GM18907 (cell line): ENCODE measurements around the gene CCL25.
"Not testable (repeated sequence)": the region's sequence is repeated elsewhere in the genome, so short reads cannot be mapped to it uniquely, and the experiment has no call there.

Experiments
- ATAC-seq: cut with Tn5 transposase; IDR thresholded peaks from one replicate; pipeline ENCODE4 v1.9.1; 2021; ENCODE audit warnings: mild to moderate bottlenecking, moderate library complexity; ENCODE audit not compliant: unreplicated experiment

CCL25 gene, protein sequence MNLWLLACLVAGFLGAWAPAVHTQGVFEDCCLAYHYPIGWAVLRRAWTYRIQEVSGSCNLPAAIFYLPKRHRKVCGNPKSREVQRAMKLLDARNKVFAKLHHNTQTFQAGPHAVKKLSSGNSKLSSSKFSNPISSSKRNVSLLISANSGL

DNA sequence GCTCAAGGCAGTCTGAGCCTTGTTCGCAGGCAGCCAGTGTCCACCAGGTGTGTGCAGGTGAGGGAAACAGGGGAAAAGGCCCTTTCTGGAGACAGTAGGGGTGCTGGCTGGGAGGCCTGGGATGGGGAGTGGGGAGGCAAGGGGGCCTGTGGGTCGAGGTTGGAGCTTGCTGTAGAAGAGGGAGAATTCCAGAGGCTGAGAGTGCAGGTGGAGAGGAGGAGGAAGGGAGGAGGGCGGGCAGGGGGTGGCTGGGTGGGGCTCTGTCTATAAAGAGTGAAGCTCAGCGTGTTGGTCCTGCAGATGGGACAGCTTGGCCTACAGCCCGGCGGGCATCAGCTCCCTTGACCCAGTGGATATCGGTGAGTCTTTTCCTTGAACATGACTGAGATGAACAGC is at the start of gene CCL25:
TSS of gene CCL25 (plus strand) at position 297 of the 396 bp plus-strand sequence. CDS start 290 bp downstream, outside the sequence.
- no peak for ATAC-seq

DNA sequence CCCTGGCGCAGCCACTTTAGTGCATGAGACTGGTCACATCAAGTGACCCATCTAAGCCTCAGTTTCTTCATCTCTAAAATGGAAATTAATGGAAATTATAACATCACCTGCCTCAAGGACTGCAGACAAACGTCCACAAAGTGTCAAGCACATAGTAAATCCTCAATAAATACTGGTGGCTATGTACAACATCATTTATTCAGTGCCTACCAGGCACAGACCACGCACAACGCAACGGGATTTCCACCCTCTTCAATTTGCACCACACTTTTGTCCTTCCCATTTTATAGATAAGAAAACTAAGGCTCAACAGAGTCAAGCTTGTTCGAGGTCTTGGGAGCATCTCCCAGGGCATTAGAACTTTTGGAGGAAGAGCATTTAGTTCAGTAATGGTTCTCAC is 48.6 kb upstream of the CCL25 start:
- no peak for ATAC-seq

DNA sequence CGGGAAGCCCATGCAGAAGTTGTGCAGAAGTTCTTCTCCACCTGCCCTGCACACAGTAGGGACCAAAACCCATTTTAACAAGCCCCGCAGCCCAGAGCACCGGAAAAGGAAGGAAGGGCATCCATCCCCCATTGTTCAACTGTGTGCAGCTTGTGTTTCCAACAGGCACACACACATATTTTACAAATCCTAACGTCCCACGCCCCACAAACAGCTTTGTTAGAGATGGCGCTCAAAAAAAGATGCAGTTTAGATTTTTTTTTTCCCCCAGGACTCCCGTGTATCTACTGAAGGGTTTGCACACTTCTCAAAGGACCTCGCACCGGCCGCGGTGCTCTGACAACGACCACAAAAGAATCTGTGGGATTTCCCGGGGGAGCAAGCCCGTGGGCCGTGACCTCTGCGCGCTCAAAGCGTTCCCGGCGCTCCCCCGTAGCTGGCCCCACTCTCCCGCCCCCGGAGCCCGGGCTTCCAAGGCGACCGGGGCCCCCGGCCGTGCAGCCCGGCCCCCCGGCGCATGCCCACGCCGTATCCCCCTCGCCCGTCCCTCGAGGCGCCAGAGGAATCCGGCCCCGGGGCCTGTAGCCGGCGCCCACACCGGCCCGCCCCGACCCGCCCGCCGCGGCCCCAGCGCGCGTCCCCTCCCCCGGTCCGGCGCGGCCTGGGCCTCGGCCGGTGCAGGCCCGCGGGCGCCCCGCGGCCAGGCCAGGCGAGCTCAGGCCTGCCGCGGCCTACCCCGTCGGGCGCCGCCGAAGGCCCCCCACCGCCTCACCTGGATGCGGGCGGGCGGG is 47.6 kb upstream of the CCL25 start:
- ATAC-seq = peak; percentile 38

DNA sequence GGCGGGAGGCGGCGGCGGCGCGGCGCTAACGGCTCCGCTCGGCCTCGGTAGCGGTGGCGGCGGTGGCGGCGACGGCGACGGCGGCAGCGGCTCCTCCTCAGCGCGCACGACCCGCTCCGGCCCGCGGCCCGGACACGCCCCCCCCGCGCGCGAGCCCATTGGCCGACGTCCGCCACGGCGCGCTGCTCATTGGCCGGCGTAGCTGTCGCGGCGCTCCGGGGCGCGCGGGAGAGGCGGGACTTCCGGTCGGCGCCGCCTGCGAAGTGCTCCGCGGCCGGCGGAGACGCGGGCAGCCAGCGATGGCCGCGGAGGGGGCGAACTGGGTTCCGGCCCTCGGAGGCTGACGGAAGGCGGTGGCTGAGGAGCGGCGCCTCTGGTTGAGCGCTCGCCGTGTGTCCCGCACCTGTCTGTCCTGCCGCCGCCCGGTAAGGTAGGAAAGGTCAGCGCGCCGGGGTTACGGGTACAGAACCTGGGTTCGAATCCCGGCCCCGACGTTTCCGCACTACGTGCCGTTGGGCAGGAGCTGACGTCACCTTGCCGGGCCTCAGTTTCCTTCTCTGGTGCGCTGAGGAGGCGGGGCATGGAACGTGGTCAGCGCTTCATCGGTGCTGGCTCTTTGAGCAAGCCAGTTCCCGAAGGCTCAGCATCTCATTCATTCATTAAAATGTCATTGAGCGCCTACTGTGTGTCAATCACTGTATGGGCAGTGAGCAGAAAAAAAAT is 46.9 kb upstream of the CCL25 start, which contains the start of gene ELAVL1:
TSS of gene ELAVL1 (minus strand) at position 108 of the 723 bp plus-strand sequence. CDS start 13,826 bp downstream, outside the sequence.
- peak; percentile 65 for ATAC-seq

DNA sequence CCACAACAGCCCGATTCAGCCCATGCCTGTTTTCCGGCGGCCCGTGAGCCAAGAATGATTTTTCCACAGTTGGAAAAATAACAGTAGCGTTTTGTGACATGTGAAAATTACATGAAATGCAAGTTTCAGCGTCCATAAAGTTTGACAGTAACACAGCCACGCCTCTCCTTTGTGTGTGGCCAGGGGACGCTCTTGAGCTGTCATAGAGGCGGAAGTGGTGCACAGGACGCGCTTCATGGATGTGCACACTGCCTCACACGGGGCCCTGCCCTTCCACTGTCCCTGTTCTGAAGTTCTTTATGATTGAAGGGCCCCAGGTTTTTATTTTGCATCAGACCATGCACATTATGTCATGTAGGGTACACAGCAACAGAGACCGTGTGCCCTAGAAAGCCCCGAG is 34.8 kb upstream of the CCL25 start:
- no peak for ATAC-seq

DNA sequence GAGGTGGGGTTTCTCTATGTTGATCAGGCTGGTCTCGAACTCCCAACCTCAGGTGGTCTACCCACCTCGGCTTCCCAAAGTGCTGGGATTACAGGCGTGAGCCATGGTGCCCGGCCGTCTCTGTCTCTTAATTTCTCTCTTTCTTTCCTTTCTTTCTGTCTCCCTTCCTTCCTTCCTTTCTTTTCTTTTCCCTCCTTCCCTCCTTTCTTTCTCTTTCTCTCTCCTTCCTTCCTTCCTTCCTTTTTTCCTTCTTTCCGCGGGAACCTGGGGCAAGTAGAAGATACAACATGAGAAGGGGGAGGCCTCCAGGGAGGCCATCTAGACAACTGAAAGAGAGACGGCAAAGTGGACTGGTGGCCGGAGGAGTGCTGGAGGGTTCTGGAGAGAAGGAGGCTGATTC is 31.9 kb upstream of the CCL25 start:
- no peak for ATAC-seq

DNA sequence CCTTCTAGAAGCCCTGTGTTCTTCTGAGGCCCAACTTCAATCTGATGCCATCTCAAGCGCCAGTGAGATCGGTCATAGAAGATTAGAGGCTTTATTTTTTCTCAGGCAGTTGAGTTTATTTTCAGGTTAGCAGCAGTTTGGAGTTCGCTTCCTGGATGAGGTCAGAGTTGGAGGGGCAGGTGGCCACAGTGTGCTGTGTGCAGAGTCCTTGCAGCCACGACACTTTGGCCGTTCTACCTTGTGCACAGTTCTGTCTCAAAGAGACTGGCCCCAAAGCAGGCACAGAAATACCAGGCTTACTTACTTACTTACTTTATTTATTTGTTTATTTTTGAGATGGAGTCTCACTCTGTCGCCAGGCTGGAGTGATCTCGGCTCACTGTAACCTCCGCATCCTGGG is 31.2 kb upstream of the CCL25 start:
- no peak for ATAC-seq

DNA sequence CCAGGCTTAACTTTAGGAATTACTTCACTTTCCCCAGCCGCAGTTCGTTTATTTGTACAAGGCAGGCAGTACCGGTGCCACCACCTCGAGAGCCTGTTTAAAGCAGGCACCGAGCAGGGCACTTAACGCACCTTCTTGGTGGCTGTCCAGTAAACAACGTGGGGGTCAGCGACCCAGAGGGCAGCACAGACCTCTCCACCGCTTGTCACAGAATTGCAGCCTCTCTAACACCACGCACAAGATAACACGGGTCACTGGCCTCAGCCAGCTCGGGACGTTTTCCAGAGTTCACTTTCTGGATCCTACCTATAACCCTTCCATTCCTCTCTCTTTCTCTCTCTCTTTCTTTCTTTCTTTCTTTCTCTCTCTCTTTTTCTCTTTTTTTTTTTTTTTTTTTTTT is 30.3 kb upstream of the CCL25 start:
- ATAC-seq = no peak

DNA sequence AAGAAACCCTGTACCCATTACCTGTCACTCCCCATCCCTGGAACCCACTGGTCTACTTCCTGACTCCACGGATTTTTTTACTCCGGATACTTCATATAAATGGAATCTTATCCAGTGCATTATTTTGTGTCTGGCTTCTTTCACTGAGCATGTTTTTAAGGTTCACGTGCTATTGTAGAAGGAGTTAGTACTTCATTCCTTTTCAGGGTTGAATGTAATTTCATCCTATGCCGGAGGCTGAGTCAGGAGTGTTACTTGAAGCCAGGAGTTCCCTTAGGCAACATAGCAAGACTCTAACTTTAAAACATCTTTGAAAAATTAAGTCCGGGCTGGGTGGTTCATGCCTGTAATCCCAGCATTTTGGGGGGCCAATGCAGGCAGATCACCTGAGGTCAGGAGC is 29.2 kb upstream of the CCL25 start:
- no peak for ATAC-seq

DNA sequence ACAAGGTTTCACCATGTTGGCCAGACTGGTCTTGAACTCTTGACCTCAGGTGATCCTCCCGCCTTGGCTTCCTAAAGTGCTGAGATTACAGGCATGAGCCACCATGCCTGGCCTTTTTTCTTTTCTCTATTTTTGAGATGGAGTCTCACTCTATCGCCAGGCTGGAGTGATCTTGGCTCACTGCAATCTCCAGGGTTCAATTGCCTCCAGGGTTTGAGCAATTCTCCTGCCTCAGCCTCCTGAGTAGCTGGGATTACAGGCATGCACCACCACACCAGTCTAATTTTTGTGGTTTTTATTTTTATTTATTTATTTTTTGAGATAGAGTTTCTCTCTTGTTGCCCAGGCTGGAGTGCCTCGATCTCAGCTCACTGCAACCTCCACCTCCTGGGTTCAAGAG is 28.3 kb upstream of the CCL25 start:
- not testable (repeated sequence) for ATAC-seq

DNA sequence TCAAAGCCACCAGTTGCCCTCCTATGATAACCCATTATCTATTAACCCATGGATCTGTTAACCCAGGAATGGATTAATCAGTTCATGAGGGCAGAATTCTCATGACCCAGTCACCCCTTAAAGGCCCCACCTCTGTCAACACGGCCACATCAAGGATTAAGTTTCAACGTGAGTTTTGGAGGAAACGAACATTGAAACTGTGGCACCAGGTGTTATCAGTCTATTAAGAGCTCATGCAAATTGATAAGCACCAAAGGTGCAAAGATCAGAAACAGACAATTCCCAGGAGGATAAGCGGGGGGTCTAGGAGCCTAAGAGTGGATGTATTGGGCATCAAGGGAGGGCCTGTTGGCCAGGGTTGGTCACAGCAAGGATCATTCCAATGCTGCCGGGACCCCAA is 27.2 kb upstream of the CCL25 start:
- ATAC-seq = no peak

DNA sequence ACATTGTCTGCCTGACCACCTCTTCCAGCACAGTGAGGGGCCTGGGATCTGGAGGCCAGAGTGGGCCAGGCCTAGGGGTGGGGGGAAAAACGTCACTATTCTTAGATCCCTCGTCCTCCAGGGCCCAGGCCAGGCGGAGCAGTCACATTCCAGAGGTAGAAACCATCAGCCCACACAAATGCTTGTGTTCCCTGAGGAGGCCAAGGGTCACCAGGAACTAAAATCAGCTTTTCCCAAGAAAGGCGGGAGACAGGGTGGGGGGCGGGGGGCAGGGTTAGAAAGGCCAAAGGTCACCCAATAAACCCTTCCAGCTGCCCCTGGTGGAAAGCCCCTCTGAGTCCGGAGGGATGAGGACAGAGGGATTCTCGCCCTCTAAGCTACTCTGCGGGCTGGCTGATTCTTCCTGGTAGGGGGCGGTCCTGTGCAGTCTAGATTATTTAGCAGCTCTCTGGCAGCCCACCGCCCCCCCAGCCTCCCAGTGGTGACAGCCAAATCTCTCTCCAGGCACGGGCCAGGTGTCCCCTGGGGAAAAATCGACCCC is 23.5 kb upstream of the CCL25 start:
- no peak for ATAC-seq

DNA sequence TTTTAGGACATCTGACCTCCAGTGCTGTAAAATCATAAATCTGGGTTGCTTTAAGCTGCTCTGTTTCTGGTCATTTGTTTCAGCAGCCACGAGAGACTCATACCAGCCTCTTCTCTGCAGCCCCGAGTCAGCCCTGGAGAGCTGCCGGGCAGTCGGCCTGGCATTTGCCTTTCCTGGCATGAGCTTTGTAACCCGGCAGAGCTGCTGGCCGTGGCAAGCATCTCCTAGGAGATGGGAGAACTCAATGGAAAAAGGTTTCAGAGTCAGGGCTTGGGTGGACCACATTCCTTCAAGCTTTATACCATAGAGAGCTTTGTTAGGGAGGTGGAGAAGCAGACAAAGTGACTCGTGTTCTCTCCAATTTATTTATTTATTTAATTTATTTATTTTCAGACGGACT is 21.6 kb upstream of the CCL25 start:
- ATAC-seq = no peak

DNA sequence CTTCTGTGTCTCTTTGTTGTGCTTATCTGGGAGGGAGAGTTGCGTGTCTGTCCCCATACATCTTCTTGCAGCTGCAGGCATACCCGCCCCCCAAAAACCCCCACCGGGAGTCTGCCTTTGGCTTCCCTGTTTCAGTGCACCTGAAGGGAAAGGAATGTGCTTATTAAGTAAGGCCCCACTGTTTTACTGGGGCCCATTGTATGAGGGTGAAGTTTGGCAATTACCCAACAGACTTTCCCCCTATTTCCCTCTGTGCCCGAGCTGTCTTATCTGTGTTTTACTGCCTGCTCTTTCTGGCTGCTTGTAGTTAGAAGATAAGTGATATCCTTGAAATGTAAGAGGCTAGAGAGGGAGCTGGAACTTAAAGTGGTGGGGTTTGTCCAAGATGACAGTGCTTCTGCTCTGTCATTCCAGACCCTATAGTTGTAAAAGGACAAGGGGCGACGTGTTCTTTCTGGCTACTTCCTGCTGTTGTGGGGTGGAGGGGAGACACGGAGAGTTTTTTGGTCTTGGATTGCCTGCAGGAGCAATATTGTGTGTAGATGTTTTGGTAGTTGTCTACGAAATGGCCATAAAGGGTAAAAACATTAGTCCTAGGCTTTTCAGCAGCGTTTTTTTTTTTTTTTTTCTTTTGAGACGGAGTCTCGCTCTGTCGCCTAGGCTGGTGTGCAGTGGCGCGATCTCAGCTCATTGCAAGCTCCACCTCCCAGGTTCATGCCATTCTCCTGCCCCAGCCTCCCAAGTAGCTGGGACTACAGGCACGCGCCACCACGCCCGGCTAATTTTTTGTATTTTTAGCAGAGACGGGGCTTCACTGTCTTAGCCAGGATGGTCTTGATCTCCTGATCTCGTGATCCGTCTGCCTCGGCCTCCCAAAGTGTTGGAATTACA is 19.0 kb upstream of the CCL25 start:
- ATAC-seq = not testable (repeated sequence)

DNA sequence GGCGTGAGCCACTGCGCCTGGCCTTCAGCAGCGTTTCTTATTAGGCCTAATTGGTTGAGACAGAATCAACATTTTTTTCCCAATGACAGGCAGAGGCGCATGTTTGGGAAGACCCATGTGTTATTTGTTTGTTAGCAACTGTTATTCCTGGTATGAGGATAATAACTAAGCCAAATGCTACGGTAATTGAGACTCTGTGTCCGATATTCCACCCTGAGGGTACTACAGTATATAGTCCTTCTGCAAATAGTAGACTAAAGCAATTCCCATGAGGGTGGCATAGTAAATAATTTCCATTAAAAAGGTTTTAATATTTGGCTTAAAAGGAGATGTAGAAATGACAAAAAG is 18.4 kb upstream of the CCL25 start:
- ATAC-seq = no peak

DNA sequence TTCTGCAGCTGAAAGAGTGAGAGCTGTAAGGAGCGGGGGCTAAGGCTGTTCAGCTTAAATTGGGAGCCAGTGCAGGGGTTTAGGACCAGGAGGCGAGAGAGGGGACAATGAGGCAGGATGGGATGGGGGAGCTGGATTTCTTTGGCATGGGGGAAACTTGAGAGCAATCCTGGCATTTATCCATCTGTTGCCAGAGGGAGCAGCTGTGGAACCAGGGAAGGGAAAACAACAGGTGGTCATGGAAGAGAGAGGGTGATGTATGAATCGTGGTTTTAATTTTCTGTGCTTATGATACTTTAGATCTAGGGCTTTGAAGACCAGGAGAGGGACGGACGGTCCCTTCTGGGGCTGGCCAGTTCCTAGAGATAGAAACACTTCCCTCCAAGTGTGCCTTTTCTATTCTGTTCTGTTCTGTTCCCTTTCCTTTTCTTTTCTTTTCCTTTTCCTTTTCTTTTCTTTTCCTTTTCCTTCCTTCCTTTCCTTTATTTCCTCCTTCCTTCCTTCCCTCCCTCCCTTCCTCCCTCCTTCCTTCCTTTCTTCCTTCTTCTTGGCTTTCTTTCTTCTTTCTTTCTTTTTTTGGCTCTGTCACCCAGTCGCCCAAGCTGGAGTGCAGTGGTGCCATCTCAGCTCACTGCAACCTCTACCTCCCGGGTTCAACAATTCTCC is 16.0 kb upstream of the CCL25 start:
- ATAC-seq = no peak

DNA sequence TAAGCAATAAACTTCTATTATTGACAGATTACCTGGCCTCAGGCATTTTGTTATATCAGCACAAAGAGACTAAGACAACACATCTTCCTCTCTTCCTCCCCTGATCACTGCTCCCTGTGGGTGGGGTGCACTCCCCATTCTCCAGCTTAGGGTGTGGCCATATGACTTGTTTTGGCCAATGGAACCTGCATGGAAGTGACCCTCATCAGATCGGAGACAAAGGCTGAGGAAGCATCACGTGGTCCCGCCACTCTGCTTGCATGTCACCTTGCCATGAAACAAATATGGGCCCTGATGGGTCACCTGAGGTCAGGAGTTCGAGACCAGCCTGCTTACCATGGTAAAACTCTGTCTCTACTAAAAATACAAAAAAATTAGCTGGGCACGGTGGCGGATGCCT is 13.7 kb upstream of the CCL25 start:
- ATAC-seq = no peak

DNA sequence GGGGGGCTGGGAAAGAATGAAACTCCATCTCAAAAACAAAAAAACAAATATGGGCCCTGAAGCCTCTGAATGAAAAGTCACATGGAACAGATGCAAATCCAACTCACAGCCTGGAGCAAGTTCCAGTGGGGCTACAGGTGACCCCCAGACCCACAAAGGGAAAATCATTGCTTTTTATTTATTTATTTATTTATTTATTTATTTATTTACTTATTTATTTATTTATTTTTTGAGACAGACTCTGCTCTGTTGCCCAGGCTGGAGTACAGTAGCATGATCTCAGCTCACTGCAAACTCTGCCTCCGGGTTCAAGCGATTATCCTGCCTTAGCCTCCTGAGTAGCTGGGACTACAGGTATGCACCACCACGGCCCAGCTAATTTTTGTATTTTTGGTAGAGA is 13.3 kb upstream of the CCL25 start:
- no peak for ATAC-seq

DNA sequence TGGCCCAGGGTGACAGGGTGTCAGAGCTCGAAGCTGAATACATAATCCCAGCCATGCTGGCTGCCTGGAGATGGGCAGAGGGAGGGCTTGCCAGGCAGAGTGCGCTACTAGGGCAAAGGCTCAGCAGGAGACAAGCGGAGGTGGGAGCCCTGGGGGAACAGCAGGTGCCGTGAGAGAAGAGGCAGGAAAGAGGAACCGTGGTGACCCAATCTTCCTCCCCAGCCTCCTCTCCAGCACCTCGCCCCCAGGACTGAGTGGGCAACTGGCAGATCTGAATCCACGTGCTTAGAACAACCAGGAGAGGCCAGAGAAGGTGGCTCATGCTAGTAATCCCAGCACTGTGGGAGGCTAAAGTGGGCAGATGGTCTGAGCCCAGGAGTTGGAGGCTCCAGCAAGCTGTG is 11.0 kb upstream of the CCL25 start:
- no peak for ATAC-seq

DNA sequence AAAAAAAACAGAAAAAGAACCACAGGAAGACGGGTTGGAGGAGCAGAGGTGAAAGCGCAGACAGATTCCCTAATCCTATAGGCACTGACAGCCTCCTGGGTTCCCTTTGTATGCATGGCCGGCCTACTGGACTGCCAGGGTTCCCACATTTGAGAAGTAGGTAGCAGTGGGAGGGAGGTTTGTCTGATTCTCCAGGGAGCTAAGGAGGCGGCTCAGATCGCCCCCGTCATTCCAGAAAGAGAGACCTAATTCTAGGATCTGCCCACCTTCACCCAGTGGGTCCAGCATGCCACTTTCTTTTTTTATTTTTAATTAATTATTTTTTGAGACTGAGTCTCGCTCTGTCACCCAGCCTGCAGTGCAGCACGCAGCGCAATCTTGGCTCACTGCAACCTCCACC is 9.7 kb upstream of the CCL25 start:
- ATAC-seq = no peak
